Ovary (tissue), 9 donors: ENCODE results near the gene DUSP16. TPM values are rescaled to one million over a fixed set of nuclear protein-coding genes. Genes with fewer than 3 reads are reported as not detected.
A peak's percentile ranks its signal among the peaks of the same experiment; 100 is the strongest.

Experiments
- DNase-seq, 5 donors: peaks; one replicate each; pipeline ENCODE4 v3.0.0-alpha.2; 2019 to 2020
- H3K27ac ChIP-seq, 2 donors: fragments of 200-600 bp; one replicate each; pipeline versions ENCODE4 v1.5.1 to v1.8.0; 2019 to 2022
- H3K27me3 ChIP-seq: fragments of 200-600 bp; one replicate; pipeline ENCODE4 v1.8.0; 2022
- H3K36me3 ChIP-seq: fragments of 200-600 bp; sonication (generic); one replicate; pipeline ENCODE4 v1.5.1; 2019
- H3K4me1 ChIP-seq: one replicate; pipeline ENCODE4 v1.8.1; 2013; ENCODE audit warnings: mild to moderate bottlenecking, moderate library complexity; ENCODE audit not compliant: insufficient read depth
- H3K4me3 ChIP-seq: fragments of 200-600 bp; sonication (generic); one replicate; pipeline ENCODE4 v1.5.1; 2017
- H3K9me3 ChIP-seq, 2 donors: fragments of 200-600 bp in 1 of 2; sonication (generic) in 1 of 2; one replicate each; pipeline versions ENCODE4 v1.5.1 to v1.8.1; 2013 to 2019; ENCODE audit warnings: mild to moderate bottlenecking in 1 of 2, moderate library complexity in 1 of 2
- CTCF ChIP-seq, 3 donors: fragments of 450-650 bp in 2 of 3; fragments of 200-600 bp in 1 of 3; IDR thresholded peaks; one replicate each; pipeline versions ENCODE4 v1.5.1 to v1.8.0; 2016 to 2022; ENCODE audit warnings: antibody characterized with exemption in 3 of 3, mild to moderate bottlenecking in 1 of 3
- EP300 ChIP-seq: sonication (generic); formaldehyde crosslinking; IDR thresholded peaks from one replicate; pipeline ENCODE4 v1.6.1; 2017; ENCODE audit warnings: antibody characterized with exemption
- POLR2A ChIP-seq: fragments of 450-650 bp; IDR thresholded peaks from one replicate; pipeline ENCODE4 v1.6.1; 2017; ENCODE audit warnings: antibody characterized with exemption, mild to moderate bottlenecking, moderate library complexity
- WGBS, 3 donors: extraction: QIAGEN DNeasy Blood & Tissue Kit in 1 of 3; methylation state at CpG; one replicate each; pipeline versions ENCODE4 v1.1.5 to v1.1.7; 2013 to 2017; 5-methylcytosine and 5-hydroxymethylcytosine counted together
- intact Hi-C, 4 donors: fragments of 100-400 bp; cut with DNase I; formaldehyde crosslinking; loops; one replicate each; pipeline versions ENCODE4 v1.11.0 to v1.15.1; 2022 to 2023
- polyA plus RNA-seq, 2 donors: library from polyadenylated mRNA; stranded (reverse); fragments of 200-250 nt in 1 of 2; fragments of 350-450 nt in 1 of 2; fragmentation: Illumina TruSeq in 1 of 2; extraction: RNeasy Lipid Tissue Mini Kit (QIAGEN cat#74804) in 1 of 2; gene quantifications; one replicate each; pipeline ENCODE4 v1.2.3, GENCODE V29; 2013 to 2014
- total RNA-seq, 7 donors: library from RNA; depleted of rRNA in 2 of 7; stranded (reverse); fragments of >200 nt in 2 of 7; fragmentation: NEBNext Ultra II Directional in 3 of 7; extraction: Animal tissue kit (Norgen Biotek cat#: 25700) in 3 of 7; gene quantifications; one replicate each; pipeline versions ENCODE4 v1.1.0 to v1.2.4, GENCODE V29; 2016 to 2023
- donor health status: DM: no; HTN: no; CAD: no; lungs with moderate emphysema.
- donor health status: DM: no; HTN: no; CAD: no.
- donor health status: Bipolar disorder and iron deficiency.
- donor health status: DM: yes; HTN: yes; CAD: no.
- donor health status: DM: no; HTN: no; CAD: no.
- donor health status: DM: yes; HTN: yes; CAD: no.

The DUSP16 gene
- total and polyA plus RNA-seq, 9 donors = 12.5 to 54.0 (median 27.3) TPM

GRCh38 chr12:12562016-12562483 is 613 bp downstream of the DUSP16 start:
- DNase-seq = peak in 4 of 5 donors; percentile 39 to 70 (median 59)
- WGBS, 3 donors = 0 to 1% (median 1%) methylated on average over 25 to 45 of the region's 45 CpGs

GRCh38 chr12:12561371-12562015 is 1.2 kb downstream of the DUSP16 start:
- peak overlapping the region; percentile 99 to 100 for H3K27ac ChIP-seq
- H3K27me3 ChIP-seq = no peaks in the 10 kb centered on the region
- peak overlapping the region; percentile 52 for H3K4me3 ChIP-seq
- H3K36me3 ChIP-seq = no peaks in the 10 kb centered on the region
- TF ChIP-seq CTCF (IDR thresholded peaks at IDR 0.05) = peak in 1 of 3 donors; percentile 21
- no peak for TF ChIP-seq EP300
- 0 to 1% (median 0%) methylated on average over 49 to 60 of the region's 60 CpGs for WGBS, 3 donors
- H3K9me3 ChIP-seq = no peaks in the 10 kb centered on the region
- intact Hi-C loops = loop anchor here (5.0 to 10.0 kb wide), 4 partner anchors 51 to 187 kb away; partner anchors contain the start of genes CDKN1B (in 2 of the 4) and CREBL2 (in 1 of the 4)
- no peaks in the 10 kb centered on the region for H3K4me1 ChIP-seq
- DNase-seq = peak; percentile 67 to 84 (median 77)

More at GRCh38 chr12:12562016-12562483, 613 bp downstream of the DUSP16 start:
- Histone ChIP-seq H3K36me3 (no peaks in the 10 kb centered on the region), H3K4me1 (no peaks in the 10 kb centered on the region), H3K27me3 (no peaks in the 10 kb centered on the region), H3K4me3 (peak overlapping the region; percentile 52), H3K27ac (peak overlapping the region; percentile 99 to 100), H3K9me3 (no peaks in the 10 kb centered on the region)
- TF ChIP-seq EP300 (no peak), CTCF (IDR thresholded peaks at IDR 0.05) (no peak), POLR2A (no peak)
- intact Hi-C loops = loop anchor here (5.0 to 10.0 kb wide), 4 partner anchors 50 to 187 kb away; partner anchors contain the start of genes CDKN1B (in 2 of the 4) and CREBL2 (in 1 of the 4)

- Histone ChIP-seq H3K4me3 (peak overlapping the region; percentile 52), H3K27ac (peak overlapping the region; percentile 99 to 100), H3K27me3 (no peaks in the 10 kb centered on the region), H3K9me3 (no peaks in the 10 kb centered on the region), H3K36me3 (no peaks in the 10 kb centered on the region), H3K4me1 (peaks cover under 1% of the 10 kb centered on the region)
- 17 to 23% (median 23%) methylated on average over 9 of the region's 9 CpGs for WGBS, 3 donors
- peak in 4 of 5 donors; percentile 35 to 74 (median 42) for DNase-seq
- TF ChIP-seq CTCF (IDR thresholded peaks at IDR 0.05) = no peak
- TF ChIP-seq EP300 = no peak
- TF ChIP-seq POLR2A = peak; percentile 77
- intact Hi-C loops = loop anchor here (5.0 to 10.0 kb wide), 4 partner anchors 52 to 186 kb away; partner anchors contain the start of genes CDKN1B (in 2 of the 4) and CREBL2 (in 1 of the 4)
Measured at GRCh38 chr12:12560587-12561370, 1.9 kb downstream of the DUSP16 start.

- no peaks in the 10 kb centered on the region for H3K36me3 ChIP-seq
- no peak for TF ChIP-seq EP300
- TF ChIP-seq POLR2A = no peak
- no peak for TF ChIP-seq CTCF (IDR thresholded peaks at IDR 0.05)
- no peak for DNase-seq
- intact Hi-C loops = loop anchor here (5.0 to 10.0 kb wide), 4 partner anchors 52 to 185 kb away; partner anchors contain the start of genes CDKN1B (in 2 of the 4) and CREBL2 (in 1 of the 4)
- no peak overlapping the region for H3K27ac ChIP-seq
- H3K4me3 ChIP-seq = peak overlapping the region; percentile 52
- H3K4me1 ChIP-seq = peaks cover 3% of the 10 kb centered on the region
- no peaks in the 10 kb centered on the region for H3K9me3 ChIP-seq
- no peaks in the 10 kb centered on the region for H3K27me3 ChIP-seq
- WGBS, 3 donors = 46 to 63% (median 58%) methylated on average over 3 of the region's 3 CpGs
Measured at GRCh38 chr12:12559719-12560296, 2.9 kb downstream of the DUSP16 start.
